RWPE2 (cell line): ENCODE data around the gene FUBP3.

Source experiments
- ATAC-seq: fragments of 200-7000 bp; cut with Tn5 transposase; 3 replicates; pipeline ENCODE4 v1.9.1; 2021; ENCODE audit warnings: low read depth
- DNase-seq: peaks from one replicate; pipeline ENCODE4 v3.0.0-alpha.2; 2020; ENCODE audit warnings: low spot score
- H3K27ac ChIP-seq: fragments of 450-650 bp; 2 replicates; pipeline ENCODE4 v1.5.1; 2017; ENCODE audit warnings: mild to moderate bottlenecking; ENCODE audit not compliant: poor library complexity, severe bottlenecking
- H3K27me3 ChIP-seq: fragments of 250-450 bp; sonication (Bioruptor Pico); 2 replicates; pipeline ENCODE4 v1.5.1; 2021; ENCODE audit warnings: mild to moderate bottlenecking, moderate library complexity; ENCODE audit not compliant: insufficient read depth, poor library complexity, severe bottlenecking
- H3K36me3 ChIP-seq: fragments of 250-450 bp; sonication (Bioruptor Pico); 2 replicates; pipeline ENCODE4 v1.5.1; 2020; ENCODE audit warnings: low read depth, mild to moderate bottlenecking, moderate library complexity
- H3K4me1 ChIP-seq: fragments of 250-450 bp; sonication (Bioruptor Pico); 2 replicates; pipeline ENCODE4 v1.5.1; 2021; ENCODE audit warnings: mild to moderate bottlenecking, moderate library complexity; ENCODE audit not compliant: insufficient read depth, poor library complexity, severe bottlenecking
- H3K4me3 ChIP-seq: fragments of 250-450 bp; sonication (Bioruptor Pico); 2 replicates; pipeline ENCODE4 v1.5.1; 2021; ENCODE audit warnings: mild to moderate bottlenecking, moderate library complexity; ENCODE audit not compliant: severe bottlenecking
- H3K9me3 ChIP-seq: fragments of 250-450 bp; sonication (Bioruptor Pico); 2 replicates; pipeline ENCODE4 v1.5.1; 2021; ENCODE audit warnings: mild to moderate bottlenecking, moderate library complexity; ENCODE audit not compliant: severe bottlenecking
- TF ChIP-seq, protein P1 (sequence below): fragments of 450-650 bp; IDR thresholded peaks from one replicate; pipeline ENCODE4 v1.5.1; 2017; ENCODE audit warnings: mild to moderate bottlenecking, moderate library complexity; ENCODE audit not compliant: poor library complexity, severe bottlenecking

The FUBP3 gene

DNA sequence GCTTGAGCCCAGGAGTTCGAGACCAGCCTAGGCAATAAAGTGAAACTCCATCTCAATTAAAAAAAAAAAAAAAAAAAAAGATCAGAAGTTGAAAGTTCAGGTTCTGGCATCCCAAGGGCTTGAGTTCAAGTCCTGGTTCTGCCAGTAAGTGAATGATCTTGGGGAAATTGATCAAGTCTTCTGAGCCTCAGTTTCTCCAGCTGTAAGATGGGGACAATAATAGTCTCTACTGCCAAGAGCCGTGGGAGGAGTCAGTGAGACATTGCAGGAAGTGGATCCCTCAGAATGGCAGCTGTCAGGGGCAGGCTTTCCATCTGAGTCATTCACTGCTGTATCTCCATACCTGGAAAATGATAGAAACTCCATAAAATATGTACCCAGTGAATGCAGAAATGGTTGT, 37.8 kb upstream of the FUBP3 start:
- H3K4me1 ChIP-seq = peaks cover 34% of the 10 kb centered on the region
- TF ChIP-seq, protein P1, sequence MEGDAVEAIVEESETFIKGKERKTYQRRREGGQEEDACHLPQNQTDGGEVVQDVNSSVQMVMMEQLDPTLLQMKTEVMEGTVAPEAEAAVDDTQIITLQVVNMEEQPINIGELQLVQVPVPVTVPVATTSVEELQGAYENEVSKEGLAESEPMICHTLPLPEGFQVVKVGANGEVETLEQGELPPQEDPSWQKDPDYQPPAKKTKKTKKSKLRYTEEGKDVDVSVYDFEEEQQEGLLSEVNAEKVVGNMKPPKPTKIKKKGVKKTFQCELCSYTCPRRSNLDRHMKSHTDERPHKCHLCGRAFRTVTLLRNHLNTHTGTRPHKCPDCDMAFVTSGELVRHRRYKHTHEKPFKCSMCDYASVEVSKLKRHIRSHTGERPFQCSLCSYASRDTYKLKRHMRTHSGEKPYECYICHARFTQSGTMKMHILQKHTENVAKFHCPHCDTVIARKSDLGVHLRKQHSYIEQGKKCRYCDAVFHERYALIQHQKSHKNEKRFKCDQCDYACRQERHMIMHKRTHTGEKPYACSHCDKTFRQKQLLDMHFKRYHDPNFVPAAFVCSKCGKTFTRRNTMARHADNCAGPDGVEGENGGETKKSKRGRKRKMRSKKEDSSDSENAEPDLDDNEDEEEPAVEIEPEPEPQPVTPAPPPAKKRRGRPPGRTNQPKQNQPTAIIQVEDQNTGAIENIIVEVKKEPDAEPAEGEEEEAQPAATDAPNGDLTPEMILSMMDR = no peak
- ATAC-seq (no peak), DNase-seq (no peak)
- H3K27ac ChIP-seq = no peak overlapping the region
- no peaks in the 10 kb centered on the region for H3K36me3 ChIP-seq
- no peak overlapping the region for H3K4me3 ChIP-seq
- no peaks in the 10 kb centered on the region for H3K27me3 ChIP-seq
- peaks cover 2% of the 10 kb centered on the region for H3K9me3 ChIP-seq

DNA sequence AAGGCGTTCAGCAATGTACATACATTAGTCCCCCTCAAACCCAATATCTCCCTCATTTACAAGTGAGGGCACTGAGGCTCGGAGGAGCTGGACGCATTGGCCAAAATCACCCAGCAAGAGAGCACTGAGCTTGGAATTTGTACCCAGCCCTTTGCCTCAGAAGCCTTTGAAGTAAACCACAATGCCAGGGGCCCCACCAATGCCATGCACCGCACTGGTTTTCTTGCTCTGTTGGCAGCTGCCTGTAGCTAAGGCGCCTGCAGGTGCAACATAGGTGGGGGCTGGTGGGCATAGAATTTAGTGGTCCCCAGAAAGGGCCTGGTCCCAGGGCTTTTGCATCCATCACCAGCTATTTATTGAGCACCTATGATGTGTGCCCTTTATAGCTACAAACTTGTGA, 37.3 kb upstream of the FUBP3 start:
- H3K27me3 ChIP-seq = no peaks in the 10 kb centered on the region
- no peaks in the 10 kb centered on the region for H3K9me3 ChIP-seq
- no peak overlapping the region for H3K4me3 ChIP-seq
- DNase-seq = no peak
- ATAC-seq = no peak
- H3K36me3 ChIP-seq = no peaks in the 10 kb centered on the region
- peaks cover 31% of the 10 kb centered on the region for H3K4me1 ChIP-seq
- TF ChIP-seq, protein P1 = no peak
- no peak overlapping the region for H3K27ac ChIP-seq

DNA sequence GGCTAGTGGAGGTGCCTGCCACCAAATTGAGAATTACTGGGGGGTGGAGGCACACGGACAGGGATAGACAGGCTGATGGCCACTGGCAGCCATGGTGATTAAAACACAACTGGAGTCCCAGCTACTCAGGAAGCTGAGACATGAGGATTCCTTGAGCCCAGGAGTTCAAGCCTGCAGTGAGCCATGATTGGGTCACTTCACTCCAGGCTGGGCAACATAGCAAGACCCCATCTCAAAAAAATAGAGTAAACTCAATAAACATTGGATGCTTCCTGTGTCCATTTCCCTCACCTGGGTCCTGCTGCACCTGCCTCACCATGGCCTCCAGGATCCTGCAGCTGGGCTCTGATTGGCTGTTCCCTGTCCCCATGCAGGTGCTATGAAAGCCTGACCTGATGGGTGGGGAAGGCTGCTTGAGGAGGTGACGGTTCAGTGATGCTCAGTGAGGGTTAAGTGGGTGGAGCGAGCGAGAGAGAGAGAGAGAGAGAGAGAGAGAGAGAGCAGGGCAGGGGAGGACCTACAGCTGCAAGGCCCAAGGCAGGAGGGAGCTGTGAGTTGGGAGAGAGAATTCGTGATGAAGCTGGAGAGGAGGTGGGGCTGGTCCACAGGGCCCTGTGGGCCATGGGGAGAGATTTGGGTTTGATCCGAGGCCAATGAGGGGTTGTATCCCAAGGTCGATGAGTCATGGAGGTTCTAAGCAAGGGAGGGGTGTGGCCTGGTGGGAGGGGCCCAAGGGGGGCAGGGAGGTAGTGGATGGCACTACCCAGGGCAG, 36.7 kb upstream of the FUBP3 start:
- no peaks in the 10 kb centered on the region for H3K36me3 ChIP-seq
- H3K27ac ChIP-seq = no peak overlapping the region
- H3K4me1 ChIP-seq = peaks cover 31% of the 10 kb centered on the region
- ATAC-seq (peak; percentile 19; the same call in 2 of the 3 replicates), DNase-seq (no peak)
- TF ChIP-seq, protein P1 = no peak
- no peaks in the 10 kb centered on the region for H3K9me3 ChIP-seq
- H3K4me3 ChIP-seq = no peak overlapping the region
- no peaks in the 10 kb centered on the region for H3K27me3 ChIP-seq

DNA sequence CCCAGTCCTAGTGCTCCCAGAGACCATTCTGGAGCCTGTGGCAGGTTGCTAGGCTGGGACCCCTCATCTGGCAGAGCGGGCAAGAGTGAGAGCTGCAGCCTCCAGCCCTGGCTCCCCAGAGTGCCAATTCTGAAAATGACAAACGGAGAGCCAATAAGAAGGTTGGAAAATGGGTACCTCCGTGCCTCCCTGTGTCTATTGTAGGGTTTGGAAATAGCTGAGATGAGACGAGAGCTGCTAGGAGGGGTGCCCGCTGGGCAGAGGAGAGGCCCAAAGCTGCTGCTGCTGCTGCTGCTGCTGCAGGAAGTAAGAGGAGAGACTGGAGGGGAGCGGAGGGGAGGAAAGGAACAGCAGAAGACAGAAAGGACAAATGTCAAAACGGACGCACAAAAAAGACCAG, 36.0 kb upstream of the FUBP3 start:
- H3K27ac ChIP-seq = no peak overlapping the region
- H3K36me3 ChIP-seq = no peaks in the 10 kb centered on the region
- ATAC-seq (no peak), DNase-seq (no peak)
- H3K4me3 ChIP-seq = no peak overlapping the region
- H3K27me3 ChIP-seq = no peaks in the 10 kb centered on the region
- no peaks in the 10 kb centered on the region for H3K9me3 ChIP-seq
- TF ChIP-seq, protein P1 = no peak
- peaks cover 25% of the 10 kb centered on the region for H3K4me1 ChIP-seq

DNA sequence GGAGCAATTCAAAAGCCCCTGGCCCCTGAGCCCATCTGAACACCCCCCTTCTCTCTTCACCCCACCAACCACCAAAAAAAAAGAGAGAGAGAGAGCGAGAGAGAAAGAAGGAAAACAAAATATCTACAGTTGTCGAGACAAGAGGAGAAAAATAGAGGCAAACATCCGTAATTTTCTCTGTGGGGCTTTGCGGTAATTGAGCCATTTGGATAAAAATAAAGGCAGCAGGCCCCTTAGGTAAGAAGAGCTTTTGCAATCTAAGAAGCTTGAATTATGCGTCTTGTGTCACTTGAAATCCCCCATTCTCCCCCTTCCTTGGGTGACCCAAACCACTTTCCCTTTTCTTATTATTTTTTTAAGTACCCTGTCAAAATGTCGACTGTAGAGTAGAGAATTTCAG, 35.5 kb upstream of the FUBP3 start:
- no peaks in the 10 kb centered on the region for H3K27me3 ChIP-seq
- ATAC-seq = no peak

More for the DNA sequence above, 35.5 kb upstream of the FUBP3 start:
- no peaks in the 10 kb centered on the region for H3K36me3 ChIP-seq
- no peak for DNase-seq
- H3K9me3 ChIP-seq = no peaks in the 10 kb centered on the region
- no peak overlapping the region for H3K27ac ChIP-seq
- TF ChIP-seq, protein P1 = no peak
- H3K4me1 ChIP-seq = peaks cover 20% of the 10 kb centered on the region
- no peak overlapping the region for H3K4me3 ChIP-seq
